ENCODE data around the gene MAST4.

- no peak for TF ChIP-seq POLR2A (IDR thresholded peaks at IDR 0.05; ENCODE audit: low read depth, low read length)
- no peak for TF ChIP-seq POLR2AphosphoS5 (IDR thresholded peaks at IDR 0.05; ENCODE audit: low read depth, low read length)
- TF ChIP-seq SPI1 (IDR thresholded peaks at IDR 0.05; ENCODE audit: low read depth, low read length): no peak
- no peak for TF ChIP-seq PAX5 (IDR thresholded peaks at IDR 0.05; ENCODE audit: insufficient read depth, low read length, severe bottlenecking)
- TF ChIP-seq TAF1 (IDR thresholded peaks at IDR 0.05; ENCODE audit: low read depth, low read length): no peak
- TF ChIP-seq POU2F2 (IDR thresholded peaks at IDR 0.05; ENCODE audit: low read depth, low read length): no peak
Measured at GRCh38 chr5:66854416-66854815, 258.2 kb downstream of the MAST4 start.

Measured in GM12891 (cell line).